Astrocyte of the hippocampus (primary cell): Measurements from ENCODE around the gene HLF.

Experiments used
- DNase-seq: peaks from one replicate; pipeline ENCODE4 v3.0.0; 2011; ENCODE audit warnings: low read depth, low spot score

HLF gene

DNA sequence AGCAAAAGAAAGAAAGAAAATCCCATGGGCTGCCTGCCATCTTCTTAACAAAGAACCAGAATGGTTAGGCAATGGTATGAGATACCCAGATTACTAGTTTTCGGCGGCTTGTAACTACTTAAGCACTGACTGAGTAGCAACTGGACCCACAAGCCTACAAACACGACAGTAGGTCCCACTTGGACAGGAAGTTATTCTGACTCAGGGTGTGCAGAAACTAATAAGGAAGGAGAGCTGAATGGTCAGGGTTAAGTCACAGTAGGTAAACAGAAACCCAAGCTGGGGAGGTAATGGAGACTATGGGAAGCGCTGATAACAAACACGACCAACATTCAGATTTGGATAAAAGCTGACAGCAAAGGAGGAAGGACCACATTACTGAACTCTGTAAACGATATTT is 10.4 kb upstream of the HLF start:
- DNase-seq = no peak

DNA sequence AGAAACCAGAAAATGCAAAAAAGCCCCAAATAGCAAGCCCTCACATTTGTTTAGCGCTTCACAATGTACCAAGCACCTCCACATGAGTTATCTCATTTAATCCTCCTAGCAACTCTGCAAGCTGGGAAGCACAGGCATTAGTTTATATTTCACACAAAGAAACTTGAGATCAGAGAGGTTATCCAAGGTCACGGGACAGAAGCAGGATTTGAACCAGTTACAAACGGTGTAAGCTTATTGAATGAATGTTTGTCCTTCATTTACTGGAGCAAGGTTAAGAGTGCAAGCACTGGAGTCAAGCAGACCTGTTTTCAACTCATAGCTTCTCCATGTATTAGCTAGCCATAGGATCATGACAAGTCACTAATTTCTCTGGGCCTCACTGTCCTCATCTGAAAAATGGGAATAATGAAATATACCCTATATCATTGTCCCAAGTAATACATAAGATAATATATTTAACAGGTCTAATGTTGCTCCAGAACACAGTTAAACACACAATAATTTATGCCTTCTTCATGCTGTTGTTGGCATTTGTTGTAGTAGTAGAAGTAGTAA is 6.1 kb upstream of the HLF start:
- no peak for DNase-seq

DNA sequence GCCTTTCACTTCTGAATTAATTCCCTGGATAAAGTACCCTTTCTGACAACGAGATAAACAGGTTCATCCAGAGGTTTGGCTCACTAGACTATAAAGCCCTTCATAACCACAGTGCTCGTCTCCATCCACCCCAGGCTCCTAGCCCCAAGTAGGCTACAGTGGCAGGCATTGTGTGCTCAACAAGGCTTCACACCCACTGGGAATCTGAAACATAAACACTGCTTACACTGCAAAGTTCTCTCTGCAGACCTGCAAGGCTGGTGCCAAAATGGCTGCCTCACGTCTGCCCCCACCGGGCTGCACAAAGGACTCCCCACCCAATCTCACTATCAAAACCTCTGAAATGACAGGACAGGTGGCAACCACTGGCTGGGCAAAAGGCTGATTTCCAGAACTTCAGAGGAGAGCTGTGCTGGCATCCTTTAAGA is 5.1 kb upstream of the HLF start:
- DNase-seq = no peak

DNA sequence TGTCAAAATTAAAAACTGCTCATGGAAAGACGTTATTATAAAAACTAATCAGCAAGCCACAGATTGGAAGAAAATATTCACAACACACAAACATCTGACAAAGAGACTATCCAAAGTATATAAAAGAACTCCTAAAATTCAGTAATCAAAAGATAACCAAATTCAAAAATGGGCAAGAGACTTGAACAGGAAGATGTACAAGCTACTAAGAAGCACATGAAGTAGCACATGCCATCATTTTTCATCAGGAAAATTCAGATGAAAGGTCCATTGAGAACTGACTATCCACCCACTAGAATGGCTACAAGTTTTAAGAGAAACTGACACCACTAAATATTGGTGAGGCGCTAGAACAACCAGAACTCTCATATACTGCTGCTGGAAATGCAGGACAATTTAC is 3.4 kb upstream of the HLF start:
- no peak for DNase-seq

DNA sequence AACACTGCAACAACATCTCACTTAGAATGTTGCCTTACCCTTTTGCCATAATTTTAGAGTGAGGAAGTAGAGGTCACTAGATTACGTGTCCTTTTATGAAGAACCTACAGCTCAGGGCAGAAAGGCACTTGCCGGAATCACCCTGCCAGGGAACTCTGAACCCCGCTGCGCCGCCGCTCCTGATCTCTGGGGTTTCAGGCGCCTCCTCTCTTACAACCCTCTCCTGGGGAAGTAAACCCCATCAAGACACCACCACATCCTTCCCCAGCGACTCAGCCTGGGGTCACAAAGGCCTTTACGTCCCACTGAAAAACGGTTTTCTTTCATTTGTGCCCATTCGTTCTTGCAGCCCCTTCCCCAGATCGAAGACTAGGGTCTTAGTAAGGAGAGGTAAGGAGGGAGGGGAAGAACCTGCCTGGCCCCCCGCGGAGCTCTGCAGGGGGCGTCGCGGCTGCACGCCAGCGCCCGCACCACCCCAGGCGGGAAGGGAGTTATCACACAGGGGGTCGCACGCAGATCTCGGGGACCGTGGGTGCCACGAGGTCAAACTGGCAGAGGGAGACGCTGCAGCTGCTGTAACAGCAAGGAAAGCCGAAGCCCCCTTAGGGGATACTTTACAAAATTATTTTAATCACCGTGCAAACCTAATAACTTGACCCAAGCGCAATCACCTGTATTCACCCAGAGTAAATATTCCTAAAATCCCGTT is 1.0 kb upstream of the HLF start:
- DNase-seq = no peak

DNA sequence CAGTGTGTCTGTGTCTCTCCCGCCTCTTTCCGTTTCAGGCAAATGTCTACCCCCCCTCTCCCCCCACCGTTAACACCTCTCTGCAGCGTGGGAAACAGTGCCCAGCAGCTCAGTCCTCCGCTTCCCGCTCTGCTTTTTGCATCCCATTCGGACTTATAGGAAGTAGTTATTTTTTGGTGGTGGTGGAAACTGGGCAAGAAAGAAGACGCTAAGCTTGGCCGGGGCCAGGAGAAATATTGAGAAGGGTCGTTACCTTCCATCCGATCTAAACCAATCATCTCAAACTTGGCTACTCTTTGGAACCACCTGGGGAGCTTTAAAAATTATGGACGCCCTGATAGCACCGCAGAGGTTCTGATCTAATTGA is 499 bp upstream of the HLF start:
- DNase-seq = peak; percentile 16

DNA sequence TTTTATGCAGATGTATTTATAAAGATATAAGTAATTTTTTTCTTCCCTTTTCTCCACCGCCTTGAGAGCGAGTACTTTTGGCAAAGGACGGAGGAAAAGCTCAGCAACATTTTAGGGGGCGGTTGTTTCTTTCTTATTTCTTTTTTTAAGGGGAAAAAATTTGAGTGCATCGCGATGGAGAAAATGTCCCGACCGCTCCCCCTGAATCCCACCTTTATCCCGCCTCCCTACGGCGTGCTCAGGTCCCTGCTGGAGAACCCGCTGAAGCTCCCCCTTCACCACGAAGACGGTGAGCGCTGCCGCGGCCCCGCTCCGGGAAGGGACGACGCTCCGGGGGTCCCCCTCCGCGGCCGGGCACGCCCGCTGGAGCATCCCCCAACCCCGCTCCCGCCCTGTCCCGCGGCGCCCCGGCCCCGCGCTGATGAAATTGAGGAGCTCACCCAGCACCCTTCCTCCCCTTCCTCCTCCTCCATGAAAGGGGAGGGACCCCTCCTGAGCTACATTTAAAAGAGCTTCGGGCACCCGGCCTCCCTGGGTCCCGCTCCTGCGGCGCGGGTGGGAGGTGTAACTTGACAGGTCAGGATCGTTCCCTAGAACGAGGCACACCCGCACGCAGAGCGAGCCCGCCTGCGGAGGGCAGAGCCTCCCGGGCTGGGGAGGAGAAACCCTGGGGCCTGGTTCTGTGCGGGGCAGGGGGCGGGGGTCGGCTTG is 706 bp downstream of the HLF start:
- DNase-seq = peak; percentile 12

DNA sequence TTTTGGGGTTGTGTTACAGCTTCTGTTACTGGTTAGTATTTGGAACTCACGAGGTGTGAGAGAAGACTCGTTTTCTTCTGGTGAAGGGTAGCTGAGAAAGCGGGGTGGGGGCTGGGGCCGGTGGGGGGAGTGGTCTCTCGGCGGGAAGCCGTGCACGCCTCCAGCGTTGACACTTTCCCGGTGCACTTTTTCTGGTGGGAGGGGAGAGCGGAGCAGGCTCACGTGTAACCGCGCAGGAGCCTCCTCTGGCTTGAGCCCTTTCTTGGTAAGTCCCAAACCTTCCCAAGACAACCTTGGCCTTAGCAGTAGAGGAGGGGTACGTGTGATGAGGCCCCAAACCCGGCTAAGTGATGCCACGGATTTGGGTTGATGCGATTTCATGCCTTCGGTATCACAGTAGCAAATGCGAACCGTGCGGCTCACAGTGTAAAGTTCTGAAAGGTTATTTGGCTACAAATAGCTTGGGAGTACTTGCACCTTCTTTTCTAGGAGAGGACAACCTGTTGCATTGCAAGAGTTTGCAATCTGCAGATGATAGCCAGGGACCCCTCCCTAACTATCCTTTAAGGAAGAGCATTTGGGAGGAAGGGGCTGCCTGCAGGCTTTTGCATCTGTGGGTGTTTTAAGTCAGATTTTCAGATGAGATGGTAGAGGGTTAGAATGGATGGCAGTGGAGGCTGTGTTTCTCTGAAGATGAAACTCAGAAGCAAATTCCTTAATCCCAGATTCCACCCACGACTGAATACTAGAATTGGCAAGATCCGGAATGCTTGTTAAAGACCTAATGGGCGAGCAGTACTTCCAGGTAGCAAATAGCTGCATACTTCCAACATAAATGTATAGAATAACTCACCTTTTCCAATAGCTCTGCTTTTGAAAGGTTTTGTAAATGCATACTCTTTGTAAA is 1.5 kb downstream of the HLF start:
- DNase-seq = no peak

DNA sequence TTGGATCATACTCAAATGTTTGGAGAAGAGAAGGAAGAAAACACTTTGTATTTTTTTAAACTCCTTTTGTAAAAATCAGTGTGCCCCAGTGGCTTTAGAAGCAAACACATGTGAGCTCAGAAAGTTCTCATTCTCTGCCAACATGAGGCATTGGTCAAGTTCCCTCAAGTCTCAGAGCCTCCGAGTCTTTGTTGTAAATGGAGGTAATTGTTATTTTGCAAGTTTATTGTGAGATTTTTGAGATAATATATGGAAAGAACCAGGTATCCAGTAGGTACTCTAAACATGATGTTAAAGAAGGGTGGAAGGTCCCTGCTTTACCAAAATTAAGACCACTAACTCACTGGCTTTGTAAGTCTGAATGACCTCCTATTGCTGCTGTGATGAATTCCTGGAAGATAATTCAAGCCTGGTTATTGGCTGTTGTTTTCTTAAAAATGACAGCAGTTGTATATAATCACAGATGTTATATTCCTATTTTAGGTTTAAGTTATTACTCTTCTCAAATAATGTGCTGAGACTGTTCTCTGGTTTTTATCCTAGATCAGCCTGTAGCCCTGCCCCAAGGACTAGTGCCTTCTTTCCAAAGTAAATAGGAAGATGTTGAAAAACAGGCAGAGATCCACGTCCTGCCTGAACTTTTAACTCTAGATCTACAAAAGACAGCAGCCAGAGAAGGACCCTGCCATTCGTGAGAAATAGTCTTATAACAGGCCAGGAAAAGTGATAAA is 2.4 kb downstream of the HLF start:
- no peak for DNase-seq

DNA sequence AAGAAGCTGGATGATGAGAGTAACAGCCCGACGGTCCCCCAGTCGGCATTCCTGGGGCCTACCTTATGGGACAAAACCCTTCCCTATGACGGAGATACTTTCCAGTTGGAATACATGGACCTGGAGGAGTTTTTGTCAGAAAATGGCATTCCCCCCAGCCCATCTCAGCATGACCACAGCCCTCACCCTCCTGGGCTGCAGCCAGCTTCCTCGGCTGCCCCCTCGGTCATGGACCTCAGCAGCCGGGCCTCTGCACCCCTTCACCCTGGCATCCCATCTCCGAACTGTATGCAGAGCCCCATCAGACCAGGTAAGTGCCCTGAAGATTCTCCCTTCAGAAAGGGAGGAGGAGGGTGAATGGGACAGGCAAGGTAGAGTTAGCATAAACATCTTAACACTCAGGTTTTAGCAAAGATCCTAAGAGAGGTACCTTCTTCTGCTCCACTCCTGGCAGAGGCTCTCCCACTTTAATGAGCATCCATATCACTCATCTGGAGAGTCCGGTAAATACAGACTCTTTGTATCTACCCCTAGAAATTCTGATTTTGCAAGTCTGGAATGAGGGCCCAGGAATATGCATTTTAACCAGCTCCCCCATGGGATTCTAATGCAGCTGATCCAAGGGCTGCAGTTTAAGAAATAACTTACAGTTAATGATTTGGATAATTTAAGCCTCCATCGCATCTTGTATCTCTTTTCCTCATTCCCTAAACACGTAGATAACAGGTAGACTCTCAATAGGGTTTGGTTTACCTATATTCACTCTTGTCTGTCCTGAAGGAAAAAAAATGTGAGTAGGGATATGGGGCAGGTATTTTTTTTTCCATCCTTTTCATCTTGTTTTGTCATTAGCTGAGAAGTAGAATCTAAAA is 3.3 kb downstream of the HLF start:
- no peak for DNase-seq

DNA sequence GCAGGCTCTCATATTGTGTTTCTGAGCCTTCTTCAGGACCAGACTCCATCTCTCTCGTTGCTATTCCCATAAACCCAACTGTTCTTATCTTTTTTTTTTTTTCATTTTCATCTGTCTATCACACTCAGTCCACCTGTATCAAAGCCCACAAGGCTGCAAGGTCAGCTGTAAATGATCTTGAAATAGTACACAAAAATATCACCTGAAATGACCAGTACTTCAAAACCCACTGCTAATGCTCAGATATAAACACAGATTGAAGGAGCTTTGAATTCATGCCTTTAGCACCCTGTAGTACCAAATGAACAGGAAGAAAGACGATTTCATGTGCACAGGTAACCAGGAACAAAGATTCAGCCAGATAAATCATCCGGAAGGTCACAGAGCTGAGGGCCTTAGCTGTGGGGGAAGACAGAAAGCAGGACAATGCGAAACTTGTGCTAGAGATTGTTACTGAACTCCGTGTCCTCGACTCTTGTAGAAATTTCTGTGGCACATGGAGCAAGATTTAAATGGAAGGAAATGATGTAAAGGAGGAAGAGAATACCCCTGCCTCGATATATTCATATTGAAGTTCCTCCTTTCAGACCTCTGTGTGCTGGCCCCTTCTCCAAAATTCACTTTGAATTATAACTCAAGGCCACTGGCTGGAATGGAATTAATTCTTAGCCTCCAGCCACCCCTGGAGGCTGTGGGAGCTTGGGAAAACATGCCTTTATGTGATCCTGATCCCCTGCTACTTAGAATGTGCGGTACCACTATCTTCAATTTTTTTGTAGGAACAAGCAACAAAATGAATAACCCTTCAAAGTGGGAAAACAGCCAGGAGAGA is 4.1 kb downstream of the HLF start:
- DNase-seq = no peak

DNA sequence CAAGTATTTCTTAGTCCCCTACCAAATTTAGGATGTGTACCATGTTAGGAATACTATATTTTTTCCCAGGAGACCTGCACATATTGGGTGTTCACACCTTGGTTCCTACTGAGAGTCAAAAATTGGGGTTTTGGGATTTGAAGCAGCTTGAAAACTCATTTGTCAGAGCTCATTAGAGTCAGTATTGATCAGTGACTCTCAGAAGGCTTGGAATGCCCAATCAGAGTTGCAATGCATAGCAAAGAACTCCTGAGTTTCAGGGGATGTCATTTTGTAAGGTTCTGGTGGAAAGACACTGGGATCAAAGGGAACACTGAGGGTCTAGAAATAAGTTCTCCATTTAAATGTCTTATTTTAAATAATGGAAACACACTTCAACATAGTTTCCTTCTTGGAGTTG is 5.1 kb downstream of the HLF start:
- DNase-seq = no peak

DNA sequence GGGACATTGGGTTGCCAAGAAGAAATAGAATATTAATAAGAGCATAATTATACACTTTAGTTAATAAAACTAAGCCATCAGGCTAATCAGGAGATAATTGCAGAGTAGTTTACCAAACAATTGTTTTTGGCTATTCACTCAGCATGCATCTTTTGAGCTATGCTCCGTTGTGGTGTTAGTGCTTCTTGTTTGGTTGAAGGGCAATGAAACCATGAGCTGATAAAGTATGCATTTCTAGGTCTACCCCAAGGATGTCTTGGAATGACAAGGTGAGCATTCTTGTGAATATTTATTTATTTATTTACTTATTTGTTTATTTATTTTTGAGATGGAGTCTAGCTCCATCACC is 6.4 kb downstream of the HLF start:
- no peak for DNase-seq

DNA sequence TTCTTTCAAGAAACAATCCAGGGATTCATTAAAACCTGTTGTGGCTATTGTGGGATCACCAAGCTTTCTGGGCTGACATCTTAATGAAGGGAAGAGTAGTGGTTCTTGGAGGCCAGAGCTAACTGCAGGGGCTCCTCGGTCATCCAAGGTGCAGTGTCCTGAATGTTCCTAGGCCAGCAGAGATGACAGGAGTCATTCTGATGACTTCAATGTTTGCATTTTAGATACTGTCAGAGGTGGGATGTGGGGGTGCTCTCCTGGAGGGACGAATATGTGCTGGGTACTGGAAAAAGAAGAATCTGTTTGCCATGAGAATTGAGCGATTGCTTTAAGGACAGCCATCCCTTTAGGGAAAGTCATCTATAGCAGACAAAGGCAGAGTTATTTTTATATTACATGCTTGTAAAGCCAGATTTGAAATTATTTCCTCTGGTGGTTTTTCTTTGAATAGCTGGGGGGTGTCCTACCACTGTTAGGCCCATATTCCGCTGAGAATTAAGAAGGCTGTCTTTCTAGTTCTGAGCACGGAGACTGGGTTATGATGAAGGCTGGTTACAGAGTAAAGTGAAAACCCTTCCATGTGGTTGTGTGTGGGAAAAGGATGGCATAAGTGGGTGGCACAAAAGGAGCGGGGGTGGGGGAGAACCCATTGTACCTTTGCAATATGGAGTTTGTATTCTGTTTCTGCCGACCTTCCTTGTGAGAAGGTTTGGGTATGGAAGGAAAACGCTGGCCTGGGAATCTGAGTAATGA is 7.4 kb downstream of the HLF start:
- DNase-seq = no peak

DNA sequence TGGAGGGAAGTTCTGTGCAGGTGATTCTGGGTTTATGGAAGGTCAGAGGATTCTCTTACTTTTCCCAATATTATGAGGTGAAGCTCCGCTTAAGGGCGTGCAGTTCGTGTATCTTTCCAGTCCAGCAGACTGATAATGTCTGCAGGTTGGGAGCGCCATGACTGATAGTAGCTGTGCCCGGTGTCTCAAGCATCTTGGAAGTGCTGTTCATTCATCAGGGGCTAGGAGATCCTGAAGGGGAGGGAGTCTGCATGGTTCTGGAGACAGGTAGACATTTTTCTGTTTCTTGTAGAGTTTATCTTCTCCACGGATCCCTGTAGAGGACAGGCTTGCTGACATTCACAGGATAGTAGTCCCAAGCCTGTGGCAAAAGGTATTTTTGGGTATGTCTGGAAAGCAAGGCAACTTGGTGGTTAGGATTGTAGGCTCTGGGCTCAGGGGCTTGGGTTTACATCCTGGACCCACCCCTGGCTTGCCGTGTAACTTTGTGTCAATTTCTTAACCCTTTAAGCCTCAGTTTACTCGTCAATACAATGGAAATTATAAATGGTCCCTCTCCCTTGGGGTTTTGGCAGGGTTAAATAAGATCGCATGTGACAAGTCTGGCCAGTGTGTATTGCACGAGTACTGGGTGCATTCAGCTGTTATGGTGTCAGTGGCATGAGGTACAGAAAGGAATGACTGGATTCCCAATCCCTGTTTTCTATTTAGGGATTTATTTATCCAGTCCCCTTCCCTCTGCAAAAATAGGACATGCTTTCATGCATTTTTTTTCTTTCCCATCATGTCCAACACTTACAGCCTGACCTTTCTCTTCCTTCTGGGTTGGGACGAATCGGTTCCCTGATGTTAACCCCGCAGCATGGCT is 8.2 kb downstream of the HLF start:
- DNase-seq = no peak

DNA sequence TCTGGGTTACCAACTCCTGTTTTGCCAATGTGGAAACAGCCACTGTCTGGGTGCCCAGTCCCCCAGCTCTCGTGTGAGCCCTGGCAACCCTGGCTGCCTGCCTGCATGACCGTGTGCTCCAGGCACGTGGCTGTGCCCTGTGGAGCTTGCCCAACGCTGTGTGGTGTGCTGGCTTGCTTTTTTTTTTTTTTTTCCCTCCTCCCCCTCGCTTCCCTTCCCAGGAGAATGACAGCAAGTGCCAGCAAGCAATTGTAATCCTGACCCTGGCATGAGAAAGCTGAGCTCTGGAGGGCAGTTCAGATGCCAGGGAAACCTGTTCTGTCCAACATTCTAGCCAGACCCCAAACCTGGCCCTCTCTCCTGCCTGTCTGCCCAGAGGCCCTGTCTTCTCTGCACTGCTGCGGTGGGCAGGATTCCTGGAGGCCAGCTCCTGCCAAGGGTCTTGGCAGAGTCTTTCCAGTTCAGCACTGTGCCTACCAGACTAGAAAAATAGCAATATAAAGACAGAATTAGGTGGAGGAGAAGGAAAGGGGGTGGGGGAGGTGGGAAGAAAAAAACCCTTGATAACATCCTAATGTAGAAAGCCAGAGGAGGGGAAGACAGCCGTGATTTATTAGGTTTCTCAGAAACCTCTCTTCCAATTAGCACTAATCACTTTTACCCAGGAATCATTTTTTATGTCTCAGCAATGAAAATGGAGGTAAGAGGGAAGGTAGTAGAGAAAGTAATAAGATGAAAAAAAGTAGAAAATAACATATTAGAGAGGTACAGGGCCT is 9.0 kb downstream of the HLF start:
- peak; percentile 82 for DNase-seq
